ENCODE results near the gene PDE11A.
A peak's percentile ranks its signal among the peaks of the same experiment; 100 is the strongest.

Gene PDE11A

GRCh38 chr2:177784745-177785067 is 287.9 kb downstream of the PDE11A start:
- H4K20me1 ChIP-seq (ENCODE audit: insufficient read depth, low read length): no peaks in the 10 kb centered on the region
- peak overlapping the region; percentile 6; the same call in 1 of the 2 replicates for H3K4me2 ChIP-seq (ENCODE audit: low read length)
- no peaks in the 10 kb centered on the region for H3K27me3 ChIP-seq (ENCODE audit: low read depth, low read length)
- no peak overlapping the region for H3K9ac ChIP-seq (ENCODE audit: low read length)
- no peaks in the 10 kb centered on the region for H3K79me2 ChIP-seq (ENCODE audit: low read length)
- no peak overlapping the region for H3K4me3 ChIP-seq (ENCODE audit: low read length)
- H2AFZ ChIP-seq (ENCODE audit: low read depth, low read length): 0 out of 2 replicates have a peak overlapping the region, but pooled peaks have one; percentile 6
- H3K36me3 ChIP-seq (replicated peaks; ENCODE audit: low read depth, low read length): no peaks in the 10 kb centered on the region
- TF ChIP-seq EZH2phosphoT487 (IDR thresholded peaks at IDR 0.05; ENCODE audit: low read depth): no peak
- TF ChIP-seq, protein P1, sequence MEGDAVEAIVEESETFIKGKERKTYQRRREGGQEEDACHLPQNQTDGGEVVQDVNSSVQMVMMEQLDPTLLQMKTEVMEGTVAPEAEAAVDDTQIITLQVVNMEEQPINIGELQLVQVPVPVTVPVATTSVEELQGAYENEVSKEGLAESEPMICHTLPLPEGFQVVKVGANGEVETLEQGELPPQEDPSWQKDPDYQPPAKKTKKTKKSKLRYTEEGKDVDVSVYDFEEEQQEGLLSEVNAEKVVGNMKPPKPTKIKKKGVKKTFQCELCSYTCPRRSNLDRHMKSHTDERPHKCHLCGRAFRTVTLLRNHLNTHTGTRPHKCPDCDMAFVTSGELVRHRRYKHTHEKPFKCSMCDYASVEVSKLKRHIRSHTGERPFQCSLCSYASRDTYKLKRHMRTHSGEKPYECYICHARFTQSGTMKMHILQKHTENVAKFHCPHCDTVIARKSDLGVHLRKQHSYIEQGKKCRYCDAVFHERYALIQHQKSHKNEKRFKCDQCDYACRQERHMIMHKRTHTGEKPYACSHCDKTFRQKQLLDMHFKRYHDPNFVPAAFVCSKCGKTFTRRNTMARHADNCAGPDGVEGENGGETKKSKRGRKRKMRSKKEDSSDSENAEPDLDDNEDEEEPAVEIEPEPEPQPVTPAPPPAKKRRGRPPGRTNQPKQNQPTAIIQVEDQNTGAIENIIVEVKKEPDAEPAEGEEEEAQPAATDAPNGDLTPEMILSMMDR (IDR thresholded peaks at IDR 0.05; ENCODE audit: low read depth, low read length): no peak
- no peaks in the 10 kb centered on the region for H3K9me3 ChIP-seq (ENCODE audit: insufficient read depth, low read length)
- H3K4me1 ChIP-seq (ENCODE audit: low read length): peaks cover 8% of the 10 kb centered on the region
- H3K27ac ChIP-seq (ENCODE audit: low read length): no peak overlapping the region

GRCh38 chr2:177783835-177784744 is 288.5 kb downstream of the PDE11A start:
- Histone ChIP-seq H3K27ac (ENCODE audit: low read length) (no peak overlapping the region), H2AFZ (ENCODE audit: low read depth, low read length) (0 out of 2 replicates have a peak overlapping the region, but pooled peaks have one; percentile 6), H3K79me2 (ENCODE audit: low read length) (no peaks in the 10 kb centered on the region), H3K9ac (ENCODE audit: low read length) (no peak overlapping the region), H3K9me3 (ENCODE audit: insufficient read depth, low read length) (no peaks in the 10 kb centered on the region), H3K4me2 (ENCODE audit: low read length) (peak overlapping the region; percentile 6; the same call in 1 of the 2 replicates), H3K27me3 (ENCODE audit: low read depth, low read length) (no peaks in the 10 kb centered on the region), H3K4me3 (ENCODE audit: low read length) (no peak overlapping the region), H3K4me1 (ENCODE audit: low read length) (peaks cover 8% of the 10 kb centered on the region), H4K20me1 (ENCODE audit: insufficient read depth, low read length) (no peaks in the 10 kb centered on the region), H3K36me3 (replicated peaks; ENCODE audit: low read depth, low read length) (no peaks in the 10 kb centered on the region)
- TF ChIP-seq, protein P1 (IDR thresholded peaks at IDR 0.05; ENCODE audit: low read depth, low read length): no peak
- TF ChIP-seq EZH2phosphoT487 (IDR thresholded peaks at IDR 0.05; ENCODE audit: low read depth): no peak

GRCh38 chr2:177783091-177783490 is 289.5 kb downstream of the PDE11A start:
- H3K9ac ChIP-seq (ENCODE audit: low read length): no peak overlapping the region
- no peak overlapping the region for H3K27ac ChIP-seq (ENCODE audit: low read length)
- H3K4me3 ChIP-seq (ENCODE audit: low read length): no peak overlapping the region
- peaks cover 8% of the 10 kb centered on the region for H3K4me1 ChIP-seq (ENCODE audit: low read length)
- H3K36me3 ChIP-seq (replicated peaks; ENCODE audit: low read depth, low read length): no peaks in the 10 kb centered on the region
- H3K79me2 ChIP-seq (ENCODE audit: low read length): no peaks in the 10 kb centered on the region
- no peaks in the 10 kb centered on the region for H3K9me3 ChIP-seq (ENCODE audit: insufficient read depth, low read length)
- no peaks in the 10 kb centered on the region for H4K20me1 ChIP-seq (ENCODE audit: insufficient read depth, low read length)
- H2AFZ ChIP-seq (ENCODE audit: low read depth, low read length): no peak overlapping the region
- TF ChIP-seq EZH2phosphoT487 (IDR thresholded peaks at IDR 0.05; ENCODE audit: low read depth): no peak
- TF ChIP-seq, protein P1 (IDR thresholded peaks at IDR 0.05; ENCODE audit: low read depth, low read length): no peak
- no peaks in the 10 kb centered on the region for H3K27me3 ChIP-seq (ENCODE audit: low read depth, low read length)
- H3K4me2 ChIP-seq (ENCODE audit: low read length): no peak overlapping the region

DNA sequence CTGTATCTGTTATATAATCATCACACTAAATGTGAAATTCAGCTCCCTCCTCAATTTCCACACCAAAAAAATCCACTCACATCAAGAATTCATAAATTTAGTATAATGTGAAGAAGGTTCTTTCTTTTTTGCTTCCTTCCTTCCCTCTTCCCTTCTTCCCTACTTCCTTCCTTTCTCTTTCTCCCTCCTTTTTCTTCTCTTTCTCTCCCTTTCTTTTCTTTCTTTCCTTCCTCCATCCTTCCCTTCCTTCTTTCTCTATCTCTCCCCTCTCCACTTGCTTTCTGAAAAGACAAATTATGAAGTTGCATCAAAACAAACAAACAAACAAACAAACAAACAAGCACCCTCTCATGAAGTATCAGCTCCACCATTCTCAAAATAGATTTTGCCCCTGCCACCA is 290.0 kb downstream of the PDE11A start:
- no peak overlapping the region for H2AFZ ChIP-seq (ENCODE audit: low read depth, low read length)
- no peak overlapping the region for H3K4me3 ChIP-seq (ENCODE audit: low read length)
- H3K9me3 ChIP-seq (ENCODE audit: insufficient read depth, low read length): no peaks in the 10 kb centered on the region
- no peak for TF ChIP-seq EZH2phosphoT487 (IDR thresholded peaks at IDR 0.05; ENCODE audit: low read depth)
- TF ChIP-seq, protein P1 (IDR thresholded peaks at IDR 0.05; ENCODE audit: low read depth, low read length): no peak
- peaks cover 8% of the 10 kb centered on the region for H3K4me1 ChIP-seq (ENCODE audit: low read length)
- H3K9ac ChIP-seq (ENCODE audit: low read length): no peak overlapping the region
- H4K20me1 ChIP-seq (ENCODE audit: insufficient read depth, low read length): no peaks in the 10 kb centered on the region
- H3K79me2 ChIP-seq (ENCODE audit: low read length): no peaks in the 10 kb centered on the region
- H3K27ac ChIP-seq (ENCODE audit: low read length): no peak overlapping the region
- no peaks in the 10 kb centered on the region for H3K36me3 ChIP-seq (replicated peaks; ENCODE audit: low read depth, low read length)
- H3K27me3 ChIP-seq (ENCODE audit: low read depth, low read length): no peaks in the 10 kb centered on the region
- no peak overlapping the region for H3K4me2 ChIP-seq (ENCODE audit: low read length)
